HCT116 (cell line): ENCODE measurements around the gene SLC15A3. TPM values are rescaled to one million over a fixed set of nuclear protein-coding genes. Genes with fewer than 3 reads are reported as not detected.

Experiments
- ATAC-seq: fragments of 200-7000 bp; cut with Tn5 transposase; 2 replicates; pipeline ENCODE4 v1.9.1; 2020; ENCODE audit warnings: mild to moderate bottlenecking, moderate library complexity
- BruUV-seq: library from RNA; stranded (reverse); fragments of 400-500 nt; replicated peaks from 2 replicates; lab custom pipeline; 2021; lab: Mats Ljungman, UMichigan
- CTCF ChIA-PET: fragments of 300-600 bp; sonication (Branson Sonifier 250); formaldehyde crosslinking; loops from one replicate; lab custom pipeline; 2021; ENCODE audit warnings: antibody characterized with exemption; lab: Charles Lee
- POLR2A ChIA-PET: fragments of 300-600, 350-600 bp; sonication (Branson Sonifier 250); formaldehyde crosslinking; loops from one replicate; lab custom pipeline; 2021; ENCODE audit warnings: antibody characterized with exemption; lab: Charles Lee
- RAD21 ChIA-PET, 2 experiments: fragments of 300-600 bp; sonication (Branson Sonifier 250); formaldehyde crosslinking; loops; one replicate each; lab custom pipeline; 2023; ENCODE audit warnings: low total read pairs in 2 of 2; ENCODE audit not compliant: uncharacterized antibody in 2 of 2, unreplicated experiment in 2 of 2, low non-redundant PET in 1 of 2; lab: Charles Lee
- DNase-seq: peaks from one replicate; pipeline ENCODE4 v3.0.0-alpha.2; 2010; ENCODE audit warnings: low read depth, low spot score
- H2AFZ ChIP-seq: fragments of 200-600 bp; shearing (Covaris generic), sonication (generic); 2 replicates; pipeline ENCODE4 v1.6.1; 2017; ENCODE audit warnings: low read depth, mixed run types, mixed read lengths, antibody characterized with exemption, low read length; ENCODE audit not compliant: poor library complexity, severe bottlenecking
- H3K27ac ChIP-seq: 2 replicates; pipeline ENCODE4 v1.5.1; 2012; ENCODE audit warnings: low read depth, low read length
- H3K27me3 ChIP-seq: fragments of 200-600 bp; sonication (generic); 2 replicates; pipeline ENCODE4 v1.6.1; 2016; ENCODE audit warnings: mixed run types, low read length, mixed read lengths; ENCODE audit not compliant: insufficient read depth
- H3K36me3 ChIP-seq, 2 experiments: fragments of 200-500 bp in 1 of 2; fragments of 200-600 bp in 1 of 2; sonication (Bioruptor generic) in 1 of 2; sonication (generic) in 1 of 2; 2 replicates each; pipeline versions ENCODE4 v1.5.1 to v1.6.1; 2014 to 2016; ENCODE audit warnings: low read length in 2 of 2, inconsistent platforms in 1 of 2, mixed read lengths in 1 of 2, mixed run types in 1 of 2; ENCODE audit not compliant: insufficient read depth in 2 of 2, control insufficient read depth in 1 of 2
- H3K4me1 ChIP-seq, 2 experiments: fragments of 200-600 bp in 1 of 2; sonication (generic) in 1 of 2; 2 replicates each; pipeline versions ENCODE4 v1.5.1 to v1.6.1; 2012 to 2017; ENCODE audit warnings: low read length in 2 of 2, inconsistent platforms in 1 of 2, mild to moderate bottlenecking in 1 of 2, mixed read lengths in 1 of 2, mixed run types in 1 of 2, moderate library complexity in 1 of 2; ENCODE audit not compliant: insufficient read depth in 2 of 2, control insufficient read depth in 1 of 2
- H3K4me2 ChIP-seq: fragments of 200-600 bp; sonication (generic); 2 replicates; pipeline ENCODE4 v1.6.1; 2017; ENCODE audit warnings: mixed run types, low read length, mixed read lengths
- H3K4me3 ChIP-seq, 2 experiments: fragments of 200-600 bp in 1 of 2; sonication (generic) in 1 of 2; replicated peaks in 1 of 2; 2 replicates each; pipeline ENCODE4 v1.5.1; 2011 to 2016; ENCODE audit warnings: low read length in 2 of 2, control low read depth in 1 of 2, low read depth in 1 of 2, mild to moderate bottlenecking in 1 of 2, mixed read lengths in 1 of 2, mixed run types in 1 of 2
- H3K79me2 ChIP-seq: fragments of 200-600 bp; sonication (generic); 2 replicates; pipeline ENCODE4 v1.6.1; 2017; ENCODE audit warnings: mild to moderate bottlenecking, mixed run types, low read length, moderate library complexity, mixed read lengths; ENCODE audit not compliant: insufficient read depth
- H3K9ac ChIP-seq: fragments of 200-600 bp; sonication (generic); 2 replicates; pipeline ENCODE4 v1.6.1; 2016; ENCODE audit warnings: low read length, mixed read lengths
- H3K9me2 ChIP-seq: fragments of 200-600 bp; sonication (generic), shearing (Covaris generic); 2 replicates; pipeline ENCODE4 v1.6.1; 2017; ENCODE audit warnings: mixed run types, mild to moderate bottlenecking, moderate library complexity; ENCODE audit not compliant: insufficient read depth
- H3K9me3 ChIP-seq, 2 experiments: fragments of 200-500 bp in 1 of 2; fragments of 200-600 bp in 1 of 2; sonication (Bioruptor generic) in 1 of 2; sonication (generic) in 1 of 2; 2 replicates each; pipeline ENCODE4 v1.6.1; 2014 to 2017; ENCODE audit warnings: low read length in 2 of 2, mixed read lengths in 2 of 2, inconsistent platforms in 1 of 2, low read depth in 1 of 2, mild to moderate bottlenecking in 1 of 2, mixed run types in 1 of 2, moderate library complexity in 1 of 2; ENCODE audit not compliant: control insufficient read depth in 1 of 2, insufficient read depth in 1 of 2
- H4K20me1 ChIP-seq: fragments of 200-600 bp; sonication (generic), shearing (Covaris generic); 2 replicates; pipeline ENCODE4 v1.6.1; 2017; ENCODE audit warnings: mixed run types, mild to moderate bottlenecking, moderate library complexity; ENCODE audit not compliant: insufficient read depth
- CBX3 ChIP-seq: IDR thresholded peaks from 2 replicates; pipeline ENCODE4 v1.6.1; 2012; ENCODE audit warnings: low read depth
- CEBPB ChIP-seq: IDR thresholded peaks from 2 replicates; pipeline ENCODE4 v1.6.1; 2012; ENCODE audit warnings: low read depth
- EZH2 ChIP-seq: fragments of 200-600 bp; sonication (generic); IDR thresholded peaks from 2 replicates; pipeline ENCODE4 v1.6.1; 2017; ENCODE audit warnings: antibody characterized with exemption, mixed run types
- POLR2A ChIP-seq: IDR thresholded peaks from 2 replicates; pipeline ENCODE4 v1.7.0; 2011; ENCODE audit warnings: borderline replicate concordance; ENCODE audit not compliant: insufficient read depth, insufficient read length; ENCODE audit errors: extremely low read depth
- POLR2AphosphoS5 ChIP-seq: IDR thresholded peaks from 2 replicates; pipeline ENCODE4 v1.6.1; 2011; ENCODE audit warnings: mild to moderate bottlenecking, low read depth, low read length, moderate library complexity
- RAD21 ChIP-seq: IDR thresholded peaks from 2 replicates; pipeline ENCODE4 v1.6.1; 2012; ENCODE audit warnings: low read depth, mild to moderate bottlenecking
- SIN3A ChIP-seq: IDR thresholded peaks from 2 replicates; pipeline ENCODE4 v1.6.1; 2012; ENCODE audit warnings: low read depth
- SP1 ChIP-seq: IDR thresholded peaks from 2 replicates; pipeline ENCODE4 v1.6.1; 2012; ENCODE audit warnings: low read depth
- SRF ChIP-seq: IDR thresholded peaks from 2 replicates; pipeline ENCODE4 v1.6.1; 2012; ENCODE audit warnings: low read depth
- TCF7L2 ChIP-seq: IDR thresholded peaks from 2 replicates; pipeline ENCODE4 v1.7.0; 2011; ENCODE audit warnings: borderline replicate concordance, inconsistent platforms; ENCODE audit not compliant: insufficient read depth, insufficient read length; ENCODE audit errors: extremely low read depth
- ZNF274 ChIP-seq: fragments of 200-500 bp; sonication (Bioruptor generic); IDR thresholded peaks from 2 replicates; pipeline ENCODE4 v1.6.1; 2014; ENCODE audit warnings: mild to moderate bottlenecking, low read depth, low read length, inconsistent platforms
- intact Hi-C: fragments of 100-400 bp; cut with micrococcal nuclease; formaldehyde crosslinking; loops from 2 replicates; pipeline ENCODE4 v1.10.0; 2022
- total RNA-seq: library from RNA; stranded (reverse); gene quantifications from one replicate; pipeline ENCODE4 v1.2.1, GENCODE V29; 2021; ENCODE audit not compliant: unreplicated experiment
- TF ChIP-seq, protein P1 (sequence below): IDR thresholded peaks from 2 replicates; pipeline ENCODE4 v1.6.1; 2012
- TF ChIP-seq, protein P2 (sequence below), 3 experiments: fragments of 200-600 bp in 1 of 3; sonication (generic) in 1 of 3; IDR thresholded peaks in 2 of 3; conservative IDR thresholded peaks in 1 of 3; 2 replicates each; pipeline ENCODE4 v1.5.1; 2012 to 2017; ENCODE audit warnings: low read depth in 2 of 3, low read length in 2 of 3, antibody characterized with exemption in 1 of 3, borderline replicate concordance in 1 of 3, control low read depth in 1 of 3, mild to moderate bottlenecking in 1 of 3, mixed read lengths in 1 of 3, mixed run types in 1 of 3, moderate library complexity in 1 of 3; ENCODE audit not compliant: insufficient read depth in 1 of 3

The SLC15A3 gene
- total RNA-seq, 1 experiment from 2014 or later, result not detected

DNA sequence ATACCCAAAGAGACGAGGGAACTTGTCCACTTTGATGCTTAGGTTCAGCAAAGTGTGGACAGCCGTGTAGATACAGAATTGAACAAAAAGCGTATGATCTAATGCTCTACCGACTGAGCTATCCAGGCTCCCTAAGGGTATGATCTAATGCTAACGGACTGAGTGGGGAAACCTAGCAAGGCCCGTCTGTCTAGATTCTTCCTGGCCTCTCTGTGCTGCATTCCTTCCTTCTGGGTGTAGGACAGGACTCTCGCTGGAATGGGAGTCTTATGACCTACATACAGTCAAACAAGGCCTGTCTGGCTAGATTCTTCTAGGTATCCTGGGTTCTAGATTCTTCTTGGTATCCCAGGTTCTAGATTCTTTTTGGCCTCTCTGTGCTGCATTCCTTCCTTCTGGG lies 8.4 kb upstream of the SLC15A3 start:
- BruUV-seq, result no TSS peak
- TF ChIP-seq, protein P1, sequence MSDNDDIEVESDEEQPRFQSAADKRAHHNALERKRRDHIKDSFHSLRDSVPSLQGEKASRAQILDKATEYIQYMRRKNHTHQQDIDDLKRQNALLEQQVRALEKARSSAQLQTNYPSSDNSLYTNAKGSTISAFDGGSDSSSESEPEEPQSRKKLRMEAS, result no peak
- no peak for TF ChIP-seq CBX3
- TF ChIP-seq POLR2AphosphoS5, result no peak
- TF ChIP-seq RAD21, result no peak
- TF ChIP-seq TCF7L2, result no peak
- TF ChIP-seq EZH2, result no peak
- TF ChIP-seq, all 23 proteins: peak for 0
- DNase-seq (no peak), ATAC-seq (no peak)
- Histone ChIP-seq H3K79me2 (no peaks in the 10 kb centered on the region), H3K9me3 (no peaks in the 10 kb centered on the region), H2AFZ (no peak overlapping the region), H3K27ac (no peak overlapping the region), H3K27me3 (0 out of 2 replicates have a peak, but pooled peaks cover 5% of the 10 kb centered on the region), H3K4me3 (no peak overlapping the region), H4K20me1 (no peaks in the 10 kb centered on the region), H3K36me3 (no peaks in the 10 kb centered on the region), H3K4me1 (no peaks in the 10 kb centered on the region), H3K9ac (no peak overlapping the region), H3K9me2 (no peaks in the 10 kb centered on the region), H3K4me2 (no peak overlapping the region)
- POLR2A ChIA-PET, result no interaction called here
- intact Hi-C loops, result no loop called here
- CTCF ChIA-PET, result no interaction called here
- RAD21 ChIA-PET, result no interaction called here

DNA sequence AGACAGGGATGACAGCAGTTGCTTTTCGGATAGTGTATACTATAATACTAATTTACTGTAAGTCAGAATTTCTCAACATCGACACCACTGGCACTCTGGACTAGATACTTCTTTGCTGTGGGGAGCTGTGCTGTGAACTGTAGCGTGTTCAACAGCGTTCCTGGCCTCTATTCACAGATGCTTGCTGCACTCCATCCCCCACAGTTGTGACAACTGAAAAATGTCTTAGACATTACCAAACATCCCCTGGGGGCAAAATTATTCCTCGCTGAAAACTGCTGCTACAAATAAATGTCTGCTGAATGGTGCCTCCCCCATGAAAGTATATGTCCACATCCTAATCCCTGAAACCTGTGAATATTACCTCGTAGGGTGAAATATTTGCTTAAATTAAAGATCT lies 7.5 kb upstream of the SLC15A3 start:
- Histone ChIP-seq H3K9me2 (no peaks in the 10 kb centered on the region), H3K27ac (no peak overlapping the region), H3K4me1 (no peaks in the 10 kb centered on the region), H3K4me3 (no peak overlapping the region), H2AFZ (no peak overlapping the region), H3K9me3 (no peaks in the 10 kb centered on the region), H3K27me3 (0 out of 2 replicates have a peak, but pooled peaks cover 5% of the 10 kb centered on the region), H3K4me2 (no peak overlapping the region), H3K9ac (no peak overlapping the region), H3K79me2 (no peaks in the 10 kb centered on the region), H4K20me1 (no peaks in the 10 kb centered on the region), H3K36me3 (no peaks in the 10 kb centered on the region)
- no peak for DNase-seq
- TF ChIP-seq SIN3A (no peak), SRF (no peak), POLR2A (no peak), CEBPB (no peak), TCF7L2 (no peak), SP1 (no peak), ZNF274 (no peak)
- TF ChIP-seq, protein P2, sequence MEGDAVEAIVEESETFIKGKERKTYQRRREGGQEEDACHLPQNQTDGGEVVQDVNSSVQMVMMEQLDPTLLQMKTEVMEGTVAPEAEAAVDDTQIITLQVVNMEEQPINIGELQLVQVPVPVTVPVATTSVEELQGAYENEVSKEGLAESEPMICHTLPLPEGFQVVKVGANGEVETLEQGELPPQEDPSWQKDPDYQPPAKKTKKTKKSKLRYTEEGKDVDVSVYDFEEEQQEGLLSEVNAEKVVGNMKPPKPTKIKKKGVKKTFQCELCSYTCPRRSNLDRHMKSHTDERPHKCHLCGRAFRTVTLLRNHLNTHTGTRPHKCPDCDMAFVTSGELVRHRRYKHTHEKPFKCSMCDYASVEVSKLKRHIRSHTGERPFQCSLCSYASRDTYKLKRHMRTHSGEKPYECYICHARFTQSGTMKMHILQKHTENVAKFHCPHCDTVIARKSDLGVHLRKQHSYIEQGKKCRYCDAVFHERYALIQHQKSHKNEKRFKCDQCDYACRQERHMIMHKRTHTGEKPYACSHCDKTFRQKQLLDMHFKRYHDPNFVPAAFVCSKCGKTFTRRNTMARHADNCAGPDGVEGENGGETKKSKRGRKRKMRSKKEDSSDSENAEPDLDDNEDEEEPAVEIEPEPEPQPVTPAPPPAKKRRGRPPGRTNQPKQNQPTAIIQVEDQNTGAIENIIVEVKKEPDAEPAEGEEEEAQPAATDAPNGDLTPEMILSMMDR (IDR thresholded peaks at IDR 0.05 in 2 of 3, conservative IDR thresholded peaks at IDR 0.05 in 1 of 3; ENCODE audit: borderline replicate concordance in 1 of 3, insufficient read depth in 1 of 3, low read depth in 2 of 3, low read length in 2 of 3), result no peak
- ChIA-PET POLR2A (no interaction called here), CTCF (no interaction called here), RAD21 (no interaction called here)
- ATAC-seq, result no peak
- intact Hi-C loops, result no loop called here
- BruUV-seq, result no TSS peak
